ENCODE data around the gene SP140. TPM values are rescaled to one million over a fixed set of nuclear protein-coding genes. Genes with fewer than 3 reads are reported as not detected.

The SP140 gene
- total RNA-seq, 1 donor from 2014 or later: not detected

DNA sequence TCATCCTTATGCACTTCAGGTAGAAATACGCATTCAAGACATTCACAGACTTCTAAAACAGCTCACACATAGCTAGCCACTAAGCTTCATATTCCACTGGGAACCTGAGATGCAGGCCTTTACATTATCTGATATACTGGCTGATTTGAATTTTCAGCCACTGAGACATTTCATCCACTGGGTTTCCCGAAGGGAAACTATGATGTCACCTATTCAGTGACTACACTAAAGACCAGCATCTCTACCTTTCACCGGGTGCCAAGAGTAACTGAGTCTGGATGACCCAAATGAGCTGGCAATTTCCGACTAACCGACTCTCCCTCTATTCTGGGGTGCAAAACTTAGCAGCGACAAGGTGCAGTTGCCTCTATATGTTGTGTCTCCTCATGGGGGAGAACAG is 69.7 kb downstream of the SP140 start:
- FAIRE-seq (no peak), DNase-seq (ENCODE audit: low read depth) (no peak)
- Histone ChIP-seq H3K36me3 (ENCODE audit: control insufficient read depth, insufficient read depth, low read length) (no peaks in the 10 kb centered on the region), H3K27me3 (ENCODE audit: control insufficient read depth, insufficient read depth, low read length) (no peaks in the 10 kb centered on the region), H3K4me3 (ENCODE audit: low read depth, low read length) (no peak overlapping the region)
- TF ChIP-seq, protein P1, sequence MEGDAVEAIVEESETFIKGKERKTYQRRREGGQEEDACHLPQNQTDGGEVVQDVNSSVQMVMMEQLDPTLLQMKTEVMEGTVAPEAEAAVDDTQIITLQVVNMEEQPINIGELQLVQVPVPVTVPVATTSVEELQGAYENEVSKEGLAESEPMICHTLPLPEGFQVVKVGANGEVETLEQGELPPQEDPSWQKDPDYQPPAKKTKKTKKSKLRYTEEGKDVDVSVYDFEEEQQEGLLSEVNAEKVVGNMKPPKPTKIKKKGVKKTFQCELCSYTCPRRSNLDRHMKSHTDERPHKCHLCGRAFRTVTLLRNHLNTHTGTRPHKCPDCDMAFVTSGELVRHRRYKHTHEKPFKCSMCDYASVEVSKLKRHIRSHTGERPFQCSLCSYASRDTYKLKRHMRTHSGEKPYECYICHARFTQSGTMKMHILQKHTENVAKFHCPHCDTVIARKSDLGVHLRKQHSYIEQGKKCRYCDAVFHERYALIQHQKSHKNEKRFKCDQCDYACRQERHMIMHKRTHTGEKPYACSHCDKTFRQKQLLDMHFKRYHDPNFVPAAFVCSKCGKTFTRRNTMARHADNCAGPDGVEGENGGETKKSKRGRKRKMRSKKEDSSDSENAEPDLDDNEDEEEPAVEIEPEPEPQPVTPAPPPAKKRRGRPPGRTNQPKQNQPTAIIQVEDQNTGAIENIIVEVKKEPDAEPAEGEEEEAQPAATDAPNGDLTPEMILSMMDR (IDR thresholded peaks at IDR 0.05; ENCODE audit: insufficient read depth, low read length, severe bottlenecking): no peak

DNA sequence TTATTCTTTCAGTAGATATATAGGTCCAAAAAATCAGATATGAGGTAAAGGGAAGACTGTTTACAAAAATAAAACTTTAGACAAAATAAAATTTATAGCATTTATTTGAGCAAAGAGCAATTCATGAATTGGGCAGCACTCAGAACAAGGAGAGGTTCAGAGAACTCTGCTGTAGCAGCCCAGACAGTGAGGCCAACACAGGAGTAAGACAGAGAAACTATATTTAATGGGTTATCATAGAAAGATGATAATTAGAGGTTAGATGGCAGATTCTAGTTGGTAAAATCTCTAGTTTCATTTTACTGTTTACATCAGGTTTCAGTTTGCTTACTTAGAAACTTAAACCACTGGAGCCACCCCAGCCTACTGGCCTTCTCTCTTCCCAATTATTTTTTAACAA is 71.4 kb downstream of the SP140 start:
- no peak for FAIRE-seq
- DNase-seq (ENCODE audit: low read depth): no peak
- TF ChIP-seq, protein P1 (IDR thresholded peaks at IDR 0.05; ENCODE audit: insufficient read depth, low read length, severe bottlenecking): no peak
- H3K36me3 ChIP-seq (ENCODE audit: control insufficient read depth, insufficient read depth, low read length): no peaks in the 10 kb centered on the region
- no peaks in the 10 kb centered on the region for H3K27me3 ChIP-seq (ENCODE audit: control insufficient read depth, insufficient read depth, low read length)
- H3K4me3 ChIP-seq (ENCODE audit: low read depth, low read length): no peak overlapping the region

DNA sequence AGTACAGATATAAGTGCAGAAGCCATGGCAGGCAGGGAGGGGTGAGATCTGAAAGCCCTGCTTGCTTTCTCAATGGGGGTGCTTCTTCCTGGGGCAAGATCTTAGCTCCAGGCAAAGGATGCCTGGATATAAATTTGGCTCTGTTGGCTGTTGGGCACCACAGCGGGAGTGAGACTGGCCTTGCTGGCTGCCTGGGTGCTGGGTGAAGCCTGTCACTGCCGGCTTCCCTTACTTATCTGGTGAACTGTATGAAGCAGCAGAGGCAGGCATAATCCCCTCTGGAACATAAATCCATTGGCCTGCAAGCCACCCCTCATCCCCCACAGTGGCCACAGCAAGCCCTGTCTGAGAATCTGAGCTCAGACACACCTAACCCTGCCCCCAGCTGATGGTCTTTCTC is 74.1 kb downstream of the SP140 start:
- FAIRE-seq (no peak), DNase-seq (ENCODE audit: low read depth) (no peak)
- H3K36me3 ChIP-seq (ENCODE audit: control insufficient read depth, insufficient read depth, low read length): no peaks in the 10 kb centered on the region
- H3K4me3 ChIP-seq (ENCODE audit: low read depth, low read length): no peak overlapping the region
- TF ChIP-seq, protein P1 (IDR thresholded peaks at IDR 0.05; ENCODE audit: insufficient read depth, low read length, severe bottlenecking): no peak
- H3K27me3 ChIP-seq (ENCODE audit: control insufficient read depth, insufficient read depth, low read length): no peaks in the 10 kb centered on the region

DNA sequence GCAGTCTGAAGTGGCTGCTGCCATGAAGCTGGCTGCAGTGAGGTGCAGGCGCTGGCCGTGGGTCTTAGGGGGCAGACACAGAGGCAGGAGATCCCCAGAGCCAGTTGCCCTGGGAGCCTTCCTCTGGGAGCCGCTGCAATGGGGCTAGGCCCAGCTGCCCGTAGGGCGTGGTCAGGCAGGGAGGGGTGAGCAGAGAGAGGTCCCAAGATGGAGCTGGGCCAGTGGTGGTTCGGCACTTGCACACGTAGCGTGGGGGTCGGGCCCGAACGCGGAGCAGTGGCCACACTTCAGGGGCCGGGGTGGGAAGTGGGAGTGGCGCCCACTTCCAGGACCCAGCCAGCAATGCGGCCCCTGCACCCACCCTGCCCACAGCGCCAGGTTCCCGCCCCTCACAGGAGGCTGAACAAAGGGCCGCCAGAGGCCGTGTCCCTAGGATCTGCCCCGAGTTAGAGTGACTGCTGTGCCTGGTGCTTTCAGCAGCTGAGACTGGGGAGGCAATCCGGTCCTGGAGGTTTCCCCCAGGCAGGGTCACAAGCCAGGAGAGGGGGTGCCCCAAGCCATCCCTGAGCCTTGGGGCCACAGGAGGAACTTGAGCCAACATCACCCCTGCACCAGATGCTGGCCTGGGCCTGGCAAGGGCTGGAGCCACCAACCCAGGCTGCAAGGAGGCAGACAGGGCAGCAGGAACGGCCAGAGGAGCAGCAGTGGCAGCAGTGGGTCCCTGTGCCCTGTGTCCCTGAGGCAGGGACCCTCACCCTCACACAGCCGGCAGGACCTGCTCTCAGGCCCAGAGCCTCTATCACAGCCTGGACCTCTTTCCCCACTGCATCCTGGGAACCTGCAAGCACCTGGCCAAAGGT is 80.1 kb downstream of the SP140 start:
- no peak for DNase-seq (ENCODE audit: low read depth)
- no peak overlapping the region for H3K4me3 ChIP-seq (ENCODE audit: low read depth, low read length)
- no peaks in the 10 kb centered on the region for H3K27me3 ChIP-seq (ENCODE audit: control insufficient read depth, insufficient read depth, low read length)
- TF ChIP-seq, protein P1 (IDR thresholded peaks at IDR 0.05; ENCODE audit: insufficient read depth, low read length, severe bottlenecking): no peak
- H3K36me3 ChIP-seq (ENCODE audit: control insufficient read depth, insufficient read depth, low read length): no peaks in the 10 kb centered on the region
- no peak for FAIRE-seq

DNA sequence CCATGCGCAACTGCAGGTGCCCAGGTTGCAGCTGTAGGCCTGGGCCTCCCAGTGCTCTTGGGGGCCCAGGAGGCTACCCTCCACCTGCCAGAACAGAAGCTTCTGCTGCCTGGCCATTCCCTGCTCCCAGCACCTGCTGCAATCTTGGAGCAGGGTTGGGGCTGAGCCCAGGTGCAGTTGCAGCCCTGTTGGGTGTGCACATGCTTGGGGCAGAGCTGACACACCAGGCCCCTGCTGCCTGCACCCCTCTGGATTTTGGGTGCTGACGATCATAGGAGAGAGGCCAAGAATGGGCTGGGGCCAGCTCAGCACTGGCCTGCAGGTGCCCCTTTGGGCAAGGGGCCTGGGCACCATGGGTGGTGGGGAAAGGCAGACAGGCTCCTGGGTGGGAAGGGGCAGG is 80.9 kb downstream of the SP140 start:
- TF ChIP-seq, protein P1 (IDR thresholded peaks at IDR 0.05; ENCODE audit: insufficient read depth, low read length, severe bottlenecking): no peak
- no peaks in the 10 kb centered on the region for H3K27me3 ChIP-seq (ENCODE audit: control insufficient read depth, insufficient read depth, low read length)

More for the DNA sequence above, 80.9 kb downstream of the SP140 start:
- DNase-seq (ENCODE audit: low read depth): no peak
- no peaks in the 10 kb centered on the region for H3K36me3 ChIP-seq (ENCODE audit: control insufficient read depth, insufficient read depth, low read length)
- no peak overlapping the region for H3K4me3 ChIP-seq (ENCODE audit: low read depth, low read length)
- FAIRE-seq: no peak

All from bronchial epithelial cell (primary cell).